DMS114 treated with DMSO at 0.1 percent for 48 hours (cell line): ENCODE measurements around the gene HAAO.

Experiments
- DNase-seq: peaks from one replicate; lab custom pipeline; 2025; ENCODE audit not compliant: unreplicated experiment; lab: John Stamatoyannopoulos, UW

HAAO gene

DNA sequence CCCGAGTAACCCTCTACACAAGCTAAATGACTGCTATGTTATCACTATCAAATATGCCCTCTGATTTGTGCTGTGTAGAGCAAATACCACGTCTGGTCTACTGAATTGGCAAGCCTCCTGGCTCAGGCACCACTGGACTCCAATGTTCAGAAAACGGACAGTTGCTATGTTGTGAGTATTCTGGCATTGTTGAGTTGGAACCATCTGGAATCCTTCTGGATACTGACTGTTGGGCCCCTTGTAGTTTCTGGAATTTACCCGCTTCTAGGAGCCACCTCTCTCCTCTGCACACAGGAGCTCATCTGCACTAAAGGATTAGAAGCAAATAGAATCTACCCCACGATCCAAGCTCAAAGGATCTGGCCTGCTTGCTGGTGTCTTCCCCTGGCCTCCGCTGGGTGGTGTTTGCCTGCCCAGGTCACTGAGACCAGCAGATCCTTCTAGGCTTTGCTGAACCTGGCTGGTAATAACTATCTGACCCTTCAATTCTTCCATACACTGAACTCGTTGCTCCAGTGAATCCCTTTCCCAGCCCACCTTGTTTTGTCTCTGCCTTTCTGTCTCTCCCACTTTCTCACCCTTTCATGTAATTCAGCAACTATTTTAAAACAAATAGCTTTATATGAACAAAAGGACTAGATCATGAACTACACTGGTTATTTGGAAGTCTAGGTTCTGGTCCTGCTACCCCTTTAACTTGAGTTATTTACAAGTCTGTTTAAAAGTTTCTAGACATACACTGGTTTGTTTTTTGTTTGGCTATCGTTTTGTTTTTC lies 2.1 kb upstream of the HAAO start:
- DNase-seq = peak; percentile 53

DNA sequence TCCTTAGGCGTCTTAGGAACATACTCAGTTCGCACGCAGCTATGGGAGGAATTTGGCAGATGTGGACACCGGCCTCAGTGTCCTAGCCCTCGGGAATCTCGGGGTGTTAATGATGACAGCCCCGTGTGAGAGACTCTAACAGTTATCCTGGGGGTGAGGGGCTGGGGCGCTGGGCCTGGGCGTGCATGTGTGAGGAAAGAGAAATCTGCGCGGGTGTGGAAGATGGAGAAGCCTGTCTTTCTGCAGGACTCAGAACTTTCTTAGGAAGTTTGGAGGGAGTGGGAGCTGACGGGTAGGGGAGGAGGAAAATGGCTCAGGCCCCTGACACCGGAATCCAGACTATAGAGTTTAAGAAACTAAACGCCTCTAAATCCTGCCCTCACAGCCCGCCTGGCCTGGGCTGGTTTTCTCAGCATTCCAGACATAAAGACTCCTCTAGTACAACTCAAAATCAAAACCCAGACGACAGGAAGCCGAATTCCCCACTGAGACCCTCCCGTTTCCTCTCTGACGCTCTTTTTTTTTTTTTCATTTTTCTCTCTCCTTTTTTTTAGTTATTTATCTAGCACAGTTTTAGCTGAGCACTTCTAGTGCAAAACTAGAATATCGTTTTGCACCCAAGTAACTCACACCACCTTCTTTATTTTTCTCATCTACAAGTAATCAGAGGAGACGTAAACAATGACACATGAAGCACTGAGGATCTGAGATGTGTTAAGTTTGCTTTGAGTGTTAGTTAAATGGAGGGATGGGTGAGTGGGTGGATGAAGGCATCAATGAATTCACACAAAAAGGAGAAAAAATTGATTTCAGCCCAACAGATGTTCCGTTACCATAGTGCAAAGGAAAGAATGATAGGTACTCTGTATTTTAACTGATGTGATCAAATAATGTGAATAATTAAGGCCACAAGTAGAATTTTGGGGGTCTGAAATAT lies 1.2 kb upstream of the HAAO start:
- DNase-seq = no peak

DNA sequence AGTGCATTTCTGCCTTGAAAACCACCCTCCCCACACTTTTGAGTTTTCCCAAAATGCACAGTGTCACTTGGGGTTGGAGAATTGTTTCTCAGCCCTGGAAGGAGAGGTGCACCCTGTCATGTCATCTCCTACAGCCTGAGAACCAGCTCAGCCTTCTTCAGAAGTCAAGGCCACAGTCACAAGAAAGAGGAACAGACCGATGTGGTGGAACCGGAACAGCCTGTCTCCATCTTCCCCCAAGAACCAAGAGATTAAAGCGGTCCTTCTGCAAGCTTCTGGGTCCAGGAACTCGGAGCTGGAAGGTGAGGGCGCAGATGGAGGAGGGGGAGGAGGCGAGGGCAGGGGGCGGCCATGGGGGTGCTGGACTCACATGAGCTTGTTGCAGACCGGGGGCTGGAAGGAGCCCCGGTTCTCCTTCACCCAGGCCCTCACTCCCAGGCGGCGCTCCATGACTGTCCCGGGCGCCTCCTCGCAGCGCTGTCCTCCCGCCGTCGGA lies 248 bp downstream of the HAAO start:
- DNase-seq = no peak

DNA sequence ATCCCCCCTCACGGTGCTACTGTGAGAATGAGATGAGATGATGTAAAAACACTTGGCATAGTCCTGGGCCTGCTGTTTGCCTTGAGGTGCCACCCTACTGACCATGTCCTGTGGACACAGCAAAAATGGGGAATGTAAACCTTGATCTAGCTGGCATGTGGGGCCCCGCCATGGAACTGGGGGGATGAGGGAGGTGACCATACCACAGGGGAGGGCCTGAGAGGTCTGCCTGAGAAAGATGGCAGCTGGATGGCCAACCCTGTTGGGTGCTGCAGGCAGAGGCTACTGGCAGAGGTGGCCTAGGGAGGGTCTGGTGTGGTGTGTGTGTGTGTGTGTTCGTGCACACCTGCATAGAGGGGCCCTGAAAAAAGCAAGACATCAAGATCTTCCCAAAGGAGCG lies 777 bp downstream of the HAAO start:
- DNase-seq = no peak

DNA sequence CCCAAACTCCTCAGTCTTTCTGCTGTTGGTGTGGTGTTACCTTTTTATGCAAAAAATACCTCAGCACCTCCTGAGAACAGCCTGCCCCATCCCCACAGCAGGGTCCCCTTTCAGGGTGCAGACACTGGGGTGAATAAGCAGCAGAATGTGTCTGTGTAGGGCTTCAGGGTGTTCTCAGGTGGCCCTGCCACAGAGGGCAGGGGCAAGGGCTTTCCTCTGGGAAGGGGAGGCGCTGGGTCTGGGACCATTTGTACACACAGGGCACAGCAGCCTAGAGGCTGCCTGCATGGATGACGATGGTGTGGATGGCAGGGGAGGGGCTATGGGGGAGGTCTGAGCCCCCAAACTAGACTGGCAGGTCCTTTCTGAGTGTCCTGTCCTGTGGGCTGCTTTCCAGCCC lies 2.6 kb downstream of the HAAO start:
- DNase-seq = no peak

DNA sequence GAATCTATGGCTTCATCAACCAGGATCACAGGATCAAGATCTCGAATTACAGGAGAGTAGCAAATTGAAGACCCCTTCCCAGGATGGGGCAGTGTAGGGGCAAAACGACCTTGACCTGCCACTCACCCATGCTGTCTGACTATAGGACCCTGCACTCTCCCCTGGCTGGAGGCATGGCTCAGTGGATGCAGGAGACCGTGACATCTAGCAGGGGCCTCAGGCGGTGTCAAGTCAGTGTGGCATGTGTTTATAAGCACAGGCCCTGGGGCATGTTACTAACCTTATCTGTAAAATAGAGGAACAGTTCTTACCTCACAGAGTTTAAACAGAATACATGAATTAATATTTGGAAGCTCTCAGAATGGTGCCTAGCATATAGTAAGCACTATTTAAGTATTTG lies 3.5 kb downstream of the HAAO start:
- DNase-seq = no peak

DNA sequence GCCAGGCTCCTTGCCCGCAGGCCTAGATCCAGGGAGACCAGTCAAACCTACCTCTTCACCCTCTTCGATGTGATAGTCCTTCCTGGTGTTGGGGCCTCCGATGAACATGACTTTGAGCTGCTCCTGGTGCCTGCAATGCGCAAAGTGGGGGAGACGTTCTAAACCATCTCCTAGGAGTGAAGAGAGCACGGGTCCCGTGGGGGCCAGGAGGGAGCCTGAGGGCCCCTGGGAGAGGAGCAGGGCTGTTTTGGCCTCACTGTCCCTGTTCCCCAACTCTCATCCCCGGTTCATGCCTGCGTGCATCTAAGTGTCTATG lies 3.9 kb downstream of the HAAO start:
- DNase-seq = no peak

DNA sequence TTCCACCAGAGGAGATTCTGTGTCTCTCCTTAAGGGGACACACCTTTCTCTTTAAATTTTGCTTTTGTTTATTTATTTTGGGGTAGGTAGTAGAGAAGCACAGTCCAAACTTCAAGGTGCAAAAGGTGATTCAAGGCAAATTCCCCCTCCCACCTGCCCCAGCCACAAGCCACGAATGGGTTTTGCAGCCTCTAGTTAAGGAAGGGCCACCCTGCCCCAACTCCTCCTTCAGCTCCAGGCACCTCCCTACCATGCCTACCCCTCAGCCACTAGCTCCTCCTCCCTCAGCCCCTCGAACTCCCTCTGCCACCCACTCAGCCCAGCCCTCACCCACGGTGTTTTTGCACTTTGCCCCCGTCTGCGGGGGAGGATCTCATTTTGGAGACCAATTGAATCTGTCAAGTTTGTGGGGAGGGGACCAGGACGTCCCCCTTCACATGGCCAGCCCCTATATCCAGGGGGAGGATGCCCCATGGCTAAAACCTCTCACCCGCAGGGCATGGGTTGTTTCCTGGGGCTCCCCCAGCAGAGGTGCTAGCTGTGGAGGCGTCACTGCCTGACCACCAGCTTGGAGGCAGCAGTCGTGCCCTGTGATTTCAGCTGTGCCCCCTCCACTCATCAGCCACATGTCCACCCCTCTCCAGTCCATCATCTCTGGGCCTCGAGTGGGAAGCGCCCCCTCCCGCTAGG lies 4.5 kb downstream of the HAAO start:
- DNase-seq = no peak

DNA sequence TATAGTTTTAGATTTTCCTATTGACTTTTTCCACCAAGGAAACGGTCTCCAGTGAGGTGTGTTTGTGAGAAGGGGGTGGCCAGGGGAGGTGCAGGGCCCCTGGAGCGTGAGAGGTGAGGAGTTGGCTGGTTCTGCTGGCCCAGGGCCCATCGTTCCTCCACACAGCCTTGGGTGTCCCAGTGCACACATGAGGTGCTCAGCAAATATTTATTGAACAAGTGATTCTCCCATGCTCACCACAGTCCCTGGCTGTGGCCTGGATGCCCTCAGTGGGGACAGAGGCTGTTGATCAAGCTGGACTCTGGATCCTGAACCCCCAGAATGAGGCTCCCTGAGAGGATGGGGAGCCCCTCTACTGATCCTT lies 5.0 kb downstream of the HAAO start:
- DNase-seq = no peak

DNA sequence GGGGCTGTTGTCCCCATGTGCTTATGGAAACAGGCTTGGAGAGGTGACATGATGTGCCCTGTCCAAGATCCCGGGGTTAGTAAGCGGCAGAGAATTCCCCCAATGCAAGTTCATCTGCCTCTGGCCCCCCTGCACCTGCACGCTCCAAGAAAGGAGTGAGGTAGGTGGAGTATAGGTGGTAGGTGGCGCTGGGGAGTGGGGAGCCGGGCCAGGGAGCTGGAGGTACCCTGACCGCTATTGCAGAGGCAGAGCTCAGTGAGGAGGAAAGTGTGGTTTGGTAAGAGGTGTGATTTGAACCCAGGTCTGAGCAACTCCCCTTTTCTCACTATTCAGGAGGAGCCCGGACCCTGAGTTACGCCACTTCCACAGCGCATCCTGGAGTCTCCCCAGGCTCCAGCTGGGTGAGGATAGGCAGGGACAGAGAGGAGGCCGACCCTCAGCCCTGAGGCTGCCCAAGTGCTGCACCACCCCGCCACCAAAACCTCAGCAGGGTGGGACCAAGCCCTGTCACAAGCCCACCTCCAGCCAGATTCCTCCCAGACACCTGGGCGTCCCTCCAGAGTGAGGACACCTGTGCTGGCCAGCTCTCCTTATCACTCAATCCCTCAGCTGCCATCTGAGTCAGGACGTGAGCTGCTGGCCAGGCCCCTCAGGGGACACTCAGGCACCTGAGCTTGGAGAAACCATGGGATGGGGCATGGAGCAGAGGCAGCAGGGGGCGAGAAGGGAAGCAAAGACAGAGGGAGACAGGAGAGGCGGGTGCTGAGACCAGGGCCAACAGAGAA lies 5.6 kb downstream of the HAAO start:
- DNase-seq = no peak

DNA sequence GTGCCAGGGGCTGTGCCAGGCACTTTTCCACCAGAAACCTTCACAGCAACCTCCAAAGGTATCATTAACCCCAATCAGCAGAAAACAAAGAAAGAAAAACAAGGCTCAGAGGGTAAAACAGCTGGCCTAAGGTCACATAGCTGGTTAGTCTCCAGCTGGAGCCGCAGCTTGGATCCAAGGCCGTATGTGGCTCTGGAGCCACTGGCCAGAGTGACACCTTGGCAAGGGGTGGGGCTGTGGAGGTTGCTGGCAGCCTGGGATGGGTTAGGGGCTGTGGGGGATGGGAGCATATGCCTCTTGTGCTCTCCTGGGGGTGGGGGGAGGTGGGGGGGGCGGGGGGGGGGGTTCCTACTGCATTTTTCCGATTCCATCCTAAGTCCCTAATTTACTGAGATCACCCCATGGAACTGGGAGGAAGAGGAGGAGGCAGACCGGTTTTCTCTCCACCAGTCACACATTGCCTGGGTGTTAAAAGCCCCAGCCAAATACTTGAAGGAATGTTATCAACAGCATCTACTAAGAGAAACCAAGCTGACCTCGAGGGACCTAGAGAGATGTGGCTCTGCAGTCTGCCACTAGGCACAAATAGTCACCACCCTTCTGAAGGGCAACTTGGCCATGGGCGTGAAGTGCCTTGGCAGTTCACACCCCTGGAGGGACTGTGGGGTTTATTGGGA lies 8.0 kb downstream of the HAAO start:
- DNase-seq = no peak

DNA sequence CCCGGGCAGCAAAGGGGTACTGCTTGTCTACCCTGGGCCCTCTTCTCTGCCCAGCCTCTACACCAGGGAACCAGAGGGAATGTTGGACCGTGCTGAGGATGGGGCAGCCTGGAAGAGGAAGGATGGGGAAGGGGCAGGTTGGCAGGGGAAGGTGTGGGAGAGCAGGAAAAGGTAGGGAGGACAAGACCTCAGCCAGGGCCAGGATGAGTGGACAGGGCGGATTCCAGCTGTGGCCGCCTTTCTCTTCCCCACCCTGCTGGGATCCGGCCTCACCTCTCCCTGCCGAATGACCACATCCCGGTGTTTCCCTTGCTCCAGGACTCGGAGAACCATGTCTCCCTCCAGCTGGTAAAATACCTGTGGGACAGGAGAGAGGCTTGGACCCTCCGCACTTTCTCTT lies 8.9 kb downstream of the HAAO start:
- DNase-seq = no peak

DNA sequence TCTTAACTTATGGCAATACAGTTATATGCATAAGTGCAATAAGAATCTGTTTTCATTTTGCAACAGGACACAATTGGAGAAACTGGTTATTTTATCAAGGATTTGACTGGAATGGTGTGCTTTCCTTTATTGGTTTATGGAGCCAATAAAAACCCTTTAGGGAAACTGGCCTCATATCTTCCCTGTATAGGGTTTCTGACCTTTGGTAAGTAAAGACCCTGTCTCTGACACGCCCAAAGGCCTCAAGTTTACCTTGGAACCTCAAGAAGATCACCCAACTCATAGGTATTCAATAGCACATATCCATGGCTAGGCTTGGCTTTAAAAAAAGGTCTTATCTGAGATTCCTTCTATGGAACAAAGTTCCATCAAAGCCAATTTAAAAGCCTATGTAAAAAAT lies 11.2 kb downstream of the HAAO start:
- DNase-seq = no peak

DNA sequence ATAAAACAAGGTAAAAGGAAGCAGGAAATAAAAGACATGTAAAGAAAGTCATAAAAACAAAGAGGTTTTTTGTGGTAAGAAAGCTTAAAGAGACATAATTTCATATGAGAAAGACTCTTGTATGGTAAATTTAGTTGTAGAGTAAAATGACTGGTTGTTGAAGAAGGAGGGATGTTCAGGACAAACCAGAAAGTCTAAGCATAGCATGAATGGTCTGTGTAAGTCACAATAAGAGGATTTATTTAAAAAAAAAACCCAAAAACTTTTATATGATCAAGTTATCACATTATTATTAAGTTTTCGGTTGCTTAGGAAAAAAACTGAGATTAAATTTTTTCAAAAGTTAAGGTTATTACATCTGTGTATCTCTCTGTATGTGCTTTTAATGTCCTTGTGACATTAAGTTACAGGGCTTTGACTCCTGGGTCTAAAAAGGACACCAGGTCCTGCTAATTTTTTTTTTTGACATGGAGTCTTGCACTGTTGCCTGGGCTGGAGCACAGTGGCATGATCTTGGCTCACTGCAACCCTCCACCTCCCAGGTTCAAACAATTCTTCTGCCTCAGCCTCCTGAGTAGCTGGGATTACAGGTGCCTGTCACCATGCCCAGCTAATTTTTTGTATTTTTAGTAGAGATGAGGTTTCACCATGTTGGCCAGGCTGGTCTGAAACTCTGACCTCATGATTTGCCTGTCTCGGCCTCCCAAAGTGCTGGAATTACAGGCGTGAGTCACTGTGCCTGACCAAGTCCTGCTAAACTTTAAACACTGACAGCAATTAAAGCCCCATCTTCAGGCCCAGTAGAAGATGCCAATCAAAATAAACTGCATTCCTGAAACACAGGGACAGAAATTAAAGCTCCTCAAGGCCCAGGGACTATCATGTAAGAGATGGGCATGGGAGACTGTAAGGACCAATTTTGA lies 14.2 kb downstream of the HAAO start:
- no peak for DNase-seq

DNA sequence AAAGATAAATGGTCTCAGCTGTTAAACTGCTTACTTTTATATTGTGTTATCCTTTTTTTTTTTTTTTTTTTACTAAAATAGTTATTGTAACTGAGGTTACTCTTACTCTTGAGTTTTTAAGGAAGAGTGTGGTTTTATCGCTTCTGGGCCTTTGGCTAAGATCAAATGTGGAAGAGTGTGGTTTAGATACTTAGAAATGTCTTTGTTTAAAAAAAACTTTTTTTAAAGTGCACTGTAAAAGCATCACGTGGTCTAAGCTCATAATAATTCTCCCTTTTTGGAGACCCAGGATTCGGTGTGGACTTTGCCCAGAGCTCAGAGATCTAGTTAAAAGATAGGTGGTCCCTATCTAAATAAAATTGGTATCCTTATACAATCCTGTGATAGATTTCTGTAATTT lies 16.6 kb downstream of the HAAO start:
- DNase-seq = no peak

DNA sequence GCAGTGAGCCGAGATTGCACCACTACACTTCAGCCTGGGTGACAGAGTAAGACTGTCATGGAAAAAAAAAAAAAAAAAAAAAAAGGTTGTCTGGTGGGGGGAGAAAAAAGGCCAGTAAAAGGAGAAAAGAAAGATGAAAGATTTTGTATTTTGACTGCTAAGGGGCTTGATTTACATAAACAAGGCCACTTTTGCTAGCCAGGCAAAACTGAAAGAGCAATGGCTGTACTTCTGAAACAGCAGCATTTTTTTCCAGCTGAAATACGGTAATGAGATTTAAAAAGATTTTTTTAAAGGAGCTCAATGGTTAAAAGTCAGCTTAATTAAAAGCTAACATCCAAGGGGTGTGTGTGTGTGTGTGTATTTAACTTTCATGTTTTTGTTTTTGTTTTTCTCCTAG lies 17.2 kb downstream of the HAAO start:
- no peak for DNase-seq

DNA sequence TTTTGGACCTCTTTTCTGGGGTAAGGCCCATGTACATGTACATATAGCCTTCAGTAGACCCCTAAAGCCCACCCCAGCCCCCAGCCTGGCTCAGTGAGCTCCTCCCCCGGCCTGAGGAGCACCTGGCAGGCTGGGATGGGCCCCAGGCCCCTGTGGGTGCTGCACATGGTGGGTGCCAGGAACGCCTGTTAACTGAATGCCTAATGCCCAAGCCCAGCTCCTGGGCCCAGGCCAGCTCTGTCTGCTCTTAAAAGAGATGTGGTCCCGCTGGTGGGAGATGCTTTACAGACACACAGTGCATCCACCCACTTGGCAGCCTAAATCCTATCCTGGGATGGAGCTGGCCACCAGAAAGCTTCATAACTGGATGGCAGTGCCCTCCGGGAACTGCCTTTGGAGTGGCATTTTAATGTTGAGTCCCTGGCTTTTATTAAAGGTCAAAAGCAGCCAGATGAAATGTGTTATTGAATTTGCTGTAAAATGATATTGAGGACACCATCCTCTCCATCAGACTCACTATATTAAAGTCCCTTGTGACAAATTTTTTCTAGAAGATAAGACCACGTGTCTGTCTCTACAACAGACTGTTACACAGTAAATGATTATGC lies 20.7 kb downstream of the HAAO start:
- no peak for DNase-seq

DNA sequence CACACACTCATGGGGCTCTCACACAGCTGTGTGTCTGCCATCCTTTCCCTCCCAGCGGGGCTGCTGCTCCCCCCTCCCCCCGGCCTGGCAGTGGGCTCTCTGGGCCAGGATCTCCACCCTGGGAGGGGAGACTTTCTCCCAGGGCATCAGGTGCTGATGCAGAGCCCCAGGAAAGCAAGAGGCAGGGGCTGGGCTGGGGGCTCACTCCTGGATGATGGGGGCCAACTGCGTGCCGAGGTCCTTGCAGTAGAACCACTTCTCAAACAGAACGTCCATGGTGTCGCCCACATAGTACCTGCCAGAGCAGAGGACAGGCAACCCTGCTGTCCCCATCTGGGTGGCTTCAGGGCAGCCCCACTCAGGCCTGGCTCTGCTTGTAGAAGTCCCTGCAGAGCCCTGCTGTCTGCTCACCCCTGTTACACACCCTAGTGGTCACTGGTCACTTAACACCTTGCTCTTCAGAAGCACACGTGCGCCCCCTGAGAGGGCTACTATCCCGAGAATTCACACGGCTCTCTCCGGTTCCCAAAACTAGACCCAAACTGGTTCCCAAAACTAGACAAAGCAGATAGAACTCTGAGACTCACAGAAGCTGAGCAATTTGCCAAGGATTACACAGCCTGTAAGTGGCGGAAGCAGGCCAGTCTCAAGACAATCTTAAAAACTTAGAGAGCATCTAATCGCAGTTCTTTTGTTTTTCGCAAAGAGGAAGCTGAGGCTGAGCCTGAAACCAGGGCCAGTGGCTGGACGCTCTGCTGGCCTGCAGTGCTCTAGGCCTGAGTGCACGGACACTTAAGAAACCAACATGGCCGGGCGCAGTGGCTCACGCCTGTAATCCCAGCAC lies 21.9 kb downstream of the HAAO start:
- no peak for DNase-seq
